Cardiac muscle cell (in vitro differentiated cells and primary cell): ENCODE results near the gene ZNF654. TPM values are rescaled to one million over a fixed set of nuclear protein-coding genes. Genes with fewer than 3 reads are reported as not detected.

Source experiments
- DNase-seq, 2 donors: peaks; one replicate each; pipeline versions ENCODE4 v3.0.0 to v3.0.0-alpha.2; 2010 to 2017; ENCODE audit warnings: low read depth in 1 of 2, low spot score in 1 of 2
- H3K27ac ChIP-seq: fragments of 200-600 bp; sonication (generic); 2 replicates; pipeline ENCODE4 v1.5.1; 2016
- H3K27me3 ChIP-seq: fragments of 200-600 bp; sonication (generic); 2 replicates; pipeline ENCODE4 v1.6.0; 2016; ENCODE audit warnings: control low read depth
- H3K36me3 ChIP-seq: fragments of 200-600 bp; sonication (generic); 2 replicates; pipeline ENCODE4 v1.5.1; 2016; ENCODE audit warnings: control low read depth
- H3K4me1 ChIP-seq: fragments of 200-600 bp; sonication (generic); 2 replicates; pipeline ENCODE4 v1.8.1; 2017; ENCODE audit warnings: low read depth, mild to moderate bottlenecking, mixed run types
- H3K4me3 ChIP-seq: fragments of 200-600 bp; sonication (generic); 2 replicates; pipeline ENCODE4 v1.5.1; 2016; ENCODE audit warnings: mild to moderate bottlenecking
- H3K9me3 ChIP-seq: fragments of 200-600 bp; sonication (generic); 2 replicates; pipeline ENCODE4 v1.5.1; 2017; ENCODE audit warnings: low read depth, mild to moderate bottlenecking, control low read depth
- CTCF ChIP-seq: IDR thresholded peaks from 2 replicates; pipeline ENCODE4 v1.5.1; 2012; ENCODE audit warnings: low read depth, mild to moderate bottlenecking, low read length
- polyA plus RNA-seq: library from polyadenylated mRNA; unstranded; fragments of >200 nt; fragmentation: Nextera tagmentation; extraction: Ambion mirVana; gene quantifications from 2 replicates; pipeline ENCODE4 v1.2.1, GENCODE V29; 2016
- total RNA-seq: library from RNA; depleted of rRNA; stranded (reverse); fragments of >200 nt; gene quantifications from 2 replicates; pipeline ENCODE4 v1.2.3, GENCODE V29; 2016

ZNF654 gene
- total and polyA plus RNA-seq, 2 experiments from 2014 or later = 12.0 to 13.1 TPM

GRCh38 chr3:88131695-88132094, 72.6 kb downstream of the ZNF654 start:
- H3K9me3 ChIP-seq = no peaks in the 10 kb centered on the region
- no peaks in the 10 kb centered on the region for H3K27me3 ChIP-seq
- no peak for DNase-seq
- peaks cover 16% of the 10 kb centered on the region for H3K36me3 ChIP-seq
- peak overlapping the region; percentile 58 for H3K27ac ChIP-seq
- TF ChIP-seq CTCF = no peak
- no peak overlapping the region for H3K4me3 ChIP-seq
- peaks cover 17% of the 10 kb centered on the region for H3K4me1 ChIP-seq

GRCh38 chr3:88132894-88133293, 73.8 kb downstream of the ZNF654 start:
- Histone ChIP-seq H3K27me3 (no peaks in the 10 kb centered on the region), H3K4me3 (no peak overlapping the region), H3K9me3 (no peaks in the 10 kb centered on the region), H3K4me1 (peaks cover 17% of the 10 kb centered on the region), H3K27ac (peak overlapping the region; percentile 58), H3K36me3 (peaks cover 16% of the 10 kb centered on the region)
- TF ChIP-seq CTCF = no peak
- DNase-seq = peak in 1 of 2 donors; percentile 3

GRCh38 chr3:88133711-88134263, 74.7 kb downstream of the ZNF654 start:
- H3K4me1 ChIP-seq = peaks cover 17% of the 10 kb centered on the region
- no peak for TF ChIP-seq CTCF
- DNase-seq = no peak
- no peaks in the 10 kb centered on the region for H3K9me3 ChIP-seq
- no peaks in the 10 kb centered on the region for H3K27me3 ChIP-seq
- H3K36me3 ChIP-seq = peaks cover 19% of the 10 kb centered on the region
- peak overlapping the region; percentile 58 for H3K27ac ChIP-seq
- H3K4me3 ChIP-seq = no peak overlapping the region

- no peaks in the 10 kb centered on the region for H3K9me3 ChIP-seq
- peaks cover 41% of the 10 kb centered on the region for H3K36me3 ChIP-seq
- H3K4me1 ChIP-seq = peaks cover 11% of the 10 kb centered on the region
- no peak overlapping the region for H3K27ac ChIP-seq
- H3K27me3 ChIP-seq = no peaks in the 10 kb centered on the region
- H3K4me3 ChIP-seq = no peak overlapping the region
- DNase-seq = peak in 1 of 2 donors; percentile 26
- no peak for TF ChIP-seq CTCF
Observed at GRCh38 chr3:88137836-88138235, 78.8 kb downstream of the ZNF654 start.

GRCh38 chr3:88141458-88142083, 82.5 kb downstream of the ZNF654 start:
- DNase-seq = peak in 1 of 2 donors; percentile 41
- Histone ChIP-seq H3K4me3 (no peak overlapping the region), H3K36me3 (peaks cover 25% of the 10 kb centered on the region), H3K27me3 (no peaks in the 10 kb centered on the region), H3K4me1 (no peaks in the 10 kb centered on the region), H3K9me3 (no peaks in the 10 kb centered on the region), H3K27ac (no peak overlapping the region)
- no peak for TF ChIP-seq CTCF
